ENCODE data around the gene HSD11B2. TPM values are rescaled to one million over a fixed set of nuclear protein-coding genes. Genes with fewer than 3 reads are reported as not detected.
A peak's percentile ranks its signal among the peaks of the same experiment; 100 is the strongest.

HSD11B2 gene
- total and polyA plus RNA-seq, 4 donors: 0.51 to 6.7 (median 2.2) TPM

- Histone ChIP-seq H3K9me3 (ENCODE audit: control insufficient read depth in 4 of 4, low read length in 3 of 4) (no peaks in the 10 kb centered on the region), H3K36me3 (ENCODE audit: control insufficient read depth in 4 of 4, insufficient read depth in 3 of 4, low read depth in 1 of 4, low read length in 3 of 4) (no peaks in the 10 kb centered on the region), H3K4me1 (ENCODE audit: control insufficient read depth in 4 of 4, insufficient read depth in 4 of 4, low read length in 3 of 4) (peaks cover 13 to 42% (median 38%) of the 10 kb centered on the region in 4 donors), H3K4me3 (ENCODE audit: low read depth in 1 of 3, low read length in 3 of 3) (no peak overlapping the region), H3K27me3 (ENCODE audit: control insufficient read depth in 4 of 4, insufficient read depth in 4 of 4, low read length in 3 of 4) (peaks cover 0 to 4% (median 0%) of the 10 kb centered on the region in 4 donors), H3K9ac (ENCODE audit: low read depth in 1 of 2, low read length in 2 of 2) (no peak overlapping the region), H3K27ac (ENCODE audit: low read depth in 1 of 2, low read length in 2 of 2) (no peak overlapping the region)
- WGBS: 15% methylated on average over 11 of the region's 11 CpGs
- TF ChIP-seq CTCF (IDR thresholded peaks at IDR 0.05; ENCODE audit: low read depth, low read length, missing input control): peak; percentile 76
- TF ChIP-seq RXRA (IDR thresholded peaks at IDR 0.05): no peak
- no peak for TF ChIP-seq TAF1 (conservative IDR thresholded peaks at IDR 0.05)
- no peak for TF ChIP-seq EGR1 (IDR thresholded peaks at IDR 0.05; ENCODE audit: low read depth in 2 of 2)
- TF ChIP-seq FOXA2 (IDR thresholded peaks at IDR 0.05): no peak
- TF ChIP-seq ZBTB33 (IDR thresholded peaks at IDR 0.05): no peak
- no peak for TF ChIP-seq HNF4G (IDR thresholded peaks at IDR 0.05)
- TF ChIP-seq RAD21 (IDR thresholded peaks at IDR 0.05): peak; percentile 91 to 93
- DNase-seq (ENCODE audit: low spot score): peak; percentile 73
Observed at GRCh38 chr16:67428146-67428731, 2.7 kb upstream of the HSD11B2 start.

GRCh38 chr16:67429053-67429798 lies 1.7 kb upstream of the HSD11B2 start:
- 88% methylated on average over 3 of the region's 3 CpGs for WGBS
- no peaks in the 10 kb centered on the region for H3K36me3 ChIP-seq (ENCODE audit: control insufficient read depth in 4 of 4, insufficient read depth in 3 of 4, low read depth in 1 of 4, low read length in 3 of 4)
- no peak for TF ChIP-seq TAF1 (conservative IDR thresholded peaks at IDR 0.05)
- TF ChIP-seq GABPA (IDR thresholded peaks at IDR 0.05 in 1 of 2, conservative IDR thresholded peaks at IDR 0.05 in 1 of 2): no peak
- TF ChIP-seq REST (IDR thresholded peaks at IDR 0.05): no peak
- peak; percentile 34 to 44 for TF ChIP-seq RXRA (IDR thresholded peaks at IDR 0.05)
- TF ChIP-seq HNF4A (conservative IDR thresholded peaks at IDR 0.05): peak in 1 of 2 donors; percentile 7
- H3K9ac ChIP-seq (ENCODE audit: low read depth in 1 of 2, low read length in 2 of 2): no peak overlapping the region
- peaks cover 13 to 42% (median 38%) of the 10 kb centered on the region in 4 donors for H3K4me1 ChIP-seq (ENCODE audit: control insufficient read depth in 4 of 4, insufficient read depth in 4 of 4, low read length in 3 of 4)
- no peaks in the 10 kb centered on the region for H3K9me3 ChIP-seq (ENCODE audit: control insufficient read depth in 4 of 4, low read length in 3 of 4)
- H3K27ac ChIP-seq (ENCODE audit: low read depth in 1 of 2, low read length in 2 of 2): no peak overlapping the region
- no peak overlapping the region for H3K4me3 ChIP-seq (ENCODE audit: low read depth in 1 of 3, low read length in 3 of 3)
- peaks cover 0 to 4% (median 0%) of the 10 kb centered on the region in 4 donors for H3K27me3 ChIP-seq (ENCODE audit: control insufficient read depth in 4 of 4, insufficient read depth in 4 of 4, low read length in 3 of 4)
- no peak for DNase-seq (ENCODE audit: low spot score)
